ENCODE measurements around the gene PCDHGA7.
"Not testable (repeated sequence)": the region's sequence is repeated elsewhere in the genome, so short reads cannot be mapped to it uniquely, and the experiment has no call there.

Gene PCDHGA7

DNA sequence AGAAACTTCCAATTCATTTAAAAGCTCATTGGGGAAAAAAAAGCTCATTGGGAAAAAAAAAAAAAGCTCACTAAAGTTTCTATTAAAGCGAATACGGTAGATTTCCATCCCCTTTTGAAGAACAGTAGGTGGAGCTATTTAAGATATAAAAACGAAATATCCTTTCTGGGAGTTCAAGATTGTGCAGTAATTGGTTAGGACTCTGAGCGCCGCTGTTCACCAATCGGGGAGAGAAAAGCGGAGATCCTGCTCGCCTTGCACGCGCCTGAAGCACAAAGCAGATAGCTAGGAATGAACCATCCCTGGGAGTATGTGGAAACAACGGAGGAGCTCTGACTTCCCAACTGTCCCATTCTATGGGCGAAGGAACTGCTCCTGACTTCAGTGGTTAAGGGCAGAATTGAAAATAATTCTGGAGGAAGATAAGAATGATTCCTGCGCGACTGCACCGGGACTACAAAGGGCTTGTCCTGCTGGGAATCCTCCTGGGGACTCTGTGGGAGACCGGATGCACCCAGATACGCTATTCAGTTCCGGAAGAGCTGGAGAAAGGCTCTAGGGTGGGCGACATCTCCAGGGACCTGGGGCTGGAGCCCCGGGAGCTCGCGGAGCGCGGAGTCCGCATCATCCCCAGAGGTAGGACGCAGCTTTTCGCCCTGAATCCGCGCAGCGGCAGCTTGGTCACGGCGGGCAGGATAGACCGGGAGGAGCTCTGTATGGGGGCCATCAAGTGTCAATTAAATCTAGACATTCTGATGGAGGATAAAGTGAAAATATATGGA lies 48.0 kb downstream of the PCDHGA7 start, which contains the start of gene PCDHGA12:
PCDHGA12 (plus strand) TSS at position 176 of the 782 bp plus-strand sequence; CDS start at position 429, 253 bp downstream.
- no peak for DNase-seq (ENCODE audit: low read depth)

DNA sequence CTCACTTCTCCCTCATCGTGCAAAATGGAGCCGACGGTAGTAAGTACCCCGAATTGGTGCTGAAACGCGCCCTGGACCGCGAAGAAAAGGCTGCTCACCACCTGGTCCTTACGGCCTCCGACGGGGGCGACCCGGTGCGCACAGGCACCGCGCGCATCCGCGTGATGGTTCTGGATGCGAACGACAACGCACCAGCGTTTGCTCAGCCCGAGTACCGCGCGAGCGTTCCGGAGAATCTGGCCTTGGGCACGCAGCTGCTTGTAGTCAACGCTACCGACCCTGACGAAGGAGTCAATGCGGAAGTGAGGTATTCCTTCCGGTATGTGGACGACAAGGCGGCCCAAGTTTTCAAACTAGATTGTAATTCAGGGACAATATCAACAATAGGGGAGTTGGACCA lies 48.7 kb downstream of the PCDHGA7 start:
- DNase-seq (ENCODE audit: low read depth): no peak

- DNase-seq (ENCODE audit: low read depth): not testable (repeated sequence)
Observed at GRCh38 chr5:141432308-141432707, 49.8 kb downstream of the PCDHGA7 start.

DNA sequence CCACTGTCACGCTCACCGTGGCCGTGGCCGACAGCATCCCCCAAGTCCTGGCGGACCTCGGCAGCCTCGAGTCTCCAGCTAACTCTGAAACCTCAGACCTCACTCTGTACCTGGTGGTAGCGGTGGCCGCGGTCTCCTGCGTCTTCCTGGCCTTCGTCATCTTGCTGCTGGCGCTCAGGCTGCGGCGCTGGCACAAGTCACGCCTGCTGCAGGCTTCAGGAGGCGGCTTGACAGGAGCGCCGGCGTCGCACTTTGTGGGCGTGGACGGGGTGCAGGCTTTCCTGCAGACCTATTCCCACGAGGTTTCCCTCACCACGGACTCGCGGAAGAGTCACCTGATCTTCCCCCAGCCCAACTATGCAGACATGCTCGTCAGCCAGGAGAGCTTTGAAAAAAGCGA lies 50.2 kb downstream of the PCDHGA7 start:
- not testable (repeated sequence) for DNase-seq (ENCODE audit: low read depth)

- no peak for DNase-seq (ENCODE audit: low read depth)
Observed at GRCh38 chr5:141434006-141434405, 51.5 kb downstream of the PCDHGA7 start.
